PC-3 (cell line): ENCODE measurements around the gene RTTN. TPM values are rescaled to one million over a fixed set of nuclear protein-coding genes. Genes with fewer than 3 reads are reported as not detected.
A peak's percentile ranks its signal among the peaks of the same experiment; 100 is the strongest.

ENCODE experiments used
- ATAC-seq: fragments of 200-7000 bp; cut with Tn5 transposase; 2 replicates; pipeline ENCODE4 v1.9.1; 2020; ENCODE audit warnings: mild to moderate bottlenecking, moderate library complexity
- BruUV-seq: library from RNA; stranded (reverse); fragments of 400-500 nt; replicated peaks from 2 replicates; lab custom pipeline; 2021; lab: Mats Ljungman, UMichigan
- CTCF ChIA-PET: fragments of 300-600 bp; sonication (Branson Sonifier 250); formaldehyde crosslinking; loops from one replicate; lab custom pipeline; 2022; ENCODE audit warnings: antibody characterized with exemption; lab: Charles Lee
- POLR2A ChIA-PET: fragments of 300-600 bp; sonication (Branson Sonifier 250); formaldehyde crosslinking; loops from one replicate; lab custom pipeline; 2022; ENCODE audit warnings: antibody characterized with exemption; ENCODE audit not compliant: unreplicated experiment; lab: Charles Lee
- DNase-seq: peaks from one replicate; pipeline ENCODE4 v3.0.0-alpha.2; 2015
- H2AFZ ChIP-seq: fragments of 300-600 bp; sonication (generic); 2 replicates; pipeline ENCODE4 v1.6.0; 2016; ENCODE audit warnings: antibody characterized with exemption, low read length
- H3F3A ChIP-seq: fragments of 300-600 bp; sonication (generic); one replicate; pipeline ENCODE4 v1.6.0; 2017; ENCODE audit warnings: antibody characterized with exemption, low read length, control low read depth, mild to moderate bottlenecking; ENCODE audit not compliant: unreplicated experiment
- H3K27ac ChIP-seq: fragments of 300-600 bp; sonication (generic); 2 replicates; pipeline ENCODE4 v1.5.1; 2016; ENCODE audit warnings: mild to moderate bottlenecking, low read length
- H3K27me3 ChIP-seq: fragments of 300-600 bp; sonication (generic); 2 replicates; pipeline ENCODE4 v1.6.1; 2016; ENCODE audit warnings: low read length, mixed read lengths
- H3K36me3 ChIP-seq: fragments of 300-600 bp; sonication (generic); 2 replicates; pipeline ENCODE4 v1.6.1; 2016; ENCODE audit warnings: low read depth, mixed run types, low read length, mixed read lengths
- H3K4me1 ChIP-seq: fragments of 300-600 bp; sonication (generic); 2 replicates; pipeline ENCODE4 v1.5.1; 2016; ENCODE audit warnings: low read length; ENCODE audit not compliant: insufficient read depth
- H3K4me2 ChIP-seq: fragments of 300-600 bp; sonication (generic); 2 replicates; pipeline ENCODE4 v1.6.0; 2016; ENCODE audit warnings: low read length
- H3K4me3 ChIP-seq: fragments of 300-600 bp; sonication (generic); 2 replicates; pipeline ENCODE4 v1.5.1; 2016; ENCODE audit warnings: mild to moderate bottlenecking, low read length, mixed read lengths
- H3K79me2 ChIP-seq: fragments of 300-600 bp; sonication (generic); 2 replicates; pipeline ENCODE4 v1.6.1; 2017; ENCODE audit warnings: low read length, mixed read lengths
- H3K9ac ChIP-seq: fragments of 300-600 bp; sonication (generic); 2 replicates; pipeline ENCODE4 v1.6.0; 2016; ENCODE audit warnings: mild to moderate bottlenecking, low read length
- H3K9me2 ChIP-seq: fragments of 300-600 bp; sonication (generic); replicated peaks from 2 replicates; pipeline ENCODE4 v1.6.1; 2016; ENCODE audit warnings: mixed run types, low read length, mixed read lengths
- H3K9me3 ChIP-seq: fragments of 300-600 bp; sonication (generic); 2 replicates; pipeline ENCODE4 v1.6.1; 2016; ENCODE audit warnings: low read length, mixed read lengths
- H4K20me1 ChIP-seq: fragments of 300-600 bp; sonication (generic); 2 replicates; pipeline ENCODE4 v1.6.1; 2016; ENCODE audit warnings: low read length, mixed read lengths
- CTCF ChIP-seq: fragments of 300-600 bp; sonication (generic); conservative IDR thresholded peaks from 2 replicates; pipeline ENCODE4 v1.5.1; 2017; ENCODE audit warnings: antibody characterized with exemption, low read depth, mild to moderate bottlenecking, low read length
- EZH2 ChIP-seq: fragments of 300-600 bp; sonication (generic); IDR thresholded peaks from one replicate; pipeline ENCODE4 v1.6.1; 2017; ENCODE audit warnings: antibody characterized with exemption, mild to moderate bottlenecking, low read length; ENCODE audit not compliant: unreplicated experiment
- EZH2phosphoT487 ChIP-seq: fragments of 300-600 bp; sonication (generic); IDR thresholded peaks from 2 replicates; pipeline ENCODE4 v1.6.1; 2018; ENCODE audit warnings: mild to moderate bottlenecking, antibody characterized with exemption, low read length, borderline replicate concordance
- intact Hi-C: fragments of 100-400 bp; cut with micrococcal nuclease; formaldehyde crosslinking; loops from 2 replicates; pipeline ENCODE4 v1.9.0; 2023
- total RNA-seq: library from RNA; depleted of rRNA; stranded (reverse); fragments of >200 nt; gene quantifications from 2 replicates; pipeline ENCODE4 v1.2.3, GENCODE V29; 2014

Gene RTTN
- total RNA-seq, 1 experiment from 2014 or later, result 24.7 TPM

- no peak overlapping the region for H3K4me2 ChIP-seq
- no peaks in the 10 kb centered on the region for H3F3A ChIP-seq
- no peaks in the 10 kb centered on the region for H3K9me2 ChIP-seq
- H3K9me3 ChIP-seq, result no peaks in the 10 kb centered on the region
- H3K4me3 ChIP-seq, result no peak overlapping the region
- H3K27ac ChIP-seq, result no peak overlapping the region
- TF ChIP-seq EZH2 (no peak), CTCF (no peak), EZH2phosphoT487 (no peak)
- H2AFZ ChIP-seq, result no peak overlapping the region
- peak; percentile 5 for DNase-seq
- peak; percentile 42 for ATAC-seq
- no peak overlapping the region for H3K9ac ChIP-seq
- no peaks in the 10 kb centered on the region for H3K79me2 ChIP-seq
- no peaks in the 10 kb centered on the region for H3K27me3 ChIP-seq
- no TSS peak for BruUV-seq
- ChIA-PET POLR2A (no interaction called here), CTCF (no interaction called here)
- peaks cover 2% of the 10 kb centered on the region; the same call in 1 of the 2 replicates for H3K36me3 ChIP-seq
- H4K20me1 ChIP-seq, result no peaks in the 10 kb centered on the region
- H3K4me1 ChIP-seq, result no peaks in the 10 kb centered on the region
- intact Hi-C loops, result no loop called here
Measured at GRCh38 chr18:70124139-70124538, 81.3 kb downstream of the RTTN start.

- no peaks in the 10 kb centered on the region for H3K9me3 ChIP-seq
- DNase-seq, result no peak
- ChIA-PET CTCF (no interaction called here), POLR2A (no interaction called here)
- no peak for TF ChIP-seq EZH2phosphoT487
- no peak for TF ChIP-seq EZH2
- TF ChIP-seq CTCF, result no peak
- peaks cover 2% of the 10 kb centered on the region; the same call in 1 of the 2 replicates for H3K36me3 ChIP-seq
- no TSS peak for BruUV-seq
- no peak overlapping the region for H3K9ac ChIP-seq
- no peaks in the 10 kb centered on the region for H3F3A ChIP-seq
- H3K27me3 ChIP-seq, result no peaks in the 10 kb centered on the region
- H4K20me1 ChIP-seq, result no peaks in the 10 kb centered on the region
- intact Hi-C loops, result no loop called here
- no peaks in the 10 kb centered on the region for H3K4me1 ChIP-seq
- H3K4me2 ChIP-seq, result no peak overlapping the region
- H3K9me2 ChIP-seq, result no peaks in the 10 kb centered on the region
- no peak overlapping the region for H3K4me3 ChIP-seq
- no peaks in the 10 kb centered on the region for H3K79me2 ChIP-seq
- ATAC-seq, result no peak
- H2AFZ ChIP-seq, result no peak overlapping the region
- no peak overlapping the region for H3K27ac ChIP-seq
Measured at GRCh38 chr18:70121842-70122241, 83.6 kb downstream of the RTTN start.

GRCh38 chr18:70116949-70117348 is 88.5 kb downstream of the RTTN start:
- Histone ChIP-seq H3K9me3 (no peaks in the 10 kb centered on the region), H3K36me3 (no peaks in the 10 kb centered on the region), H3K27ac (no peak overlapping the region), H3F3A (no peaks in the 10 kb centered on the region), H4K20me1 (no peaks in the 10 kb centered on the region), H3K4me3 (no peak overlapping the region), H3K27me3 (no peaks in the 10 kb centered on the region), H3K79me2 (no peaks in the 10 kb centered on the region), H2AFZ (no peak overlapping the region), H3K4me1 (no peaks in the 10 kb centered on the region), H3K9ac (no peak overlapping the region), H3K4me2 (no peak overlapping the region), H3K9me2 (no peaks in the 10 kb centered on the region)
- DNase-seq, result no peak
- BruUV-seq, result no TSS peak
- ChIA-PET CTCF (no interaction called here), POLR2A (no interaction called here)
- no peak for ATAC-seq
- intact Hi-C loops, result no loop called here
- no peak for TF ChIP-seq EZH2
- TF ChIP-seq CTCF, result no peak
- TF ChIP-seq EZH2phosphoT487, result no peak
